IPS-18a (cell line): ENCODE results near the gene MKKS.

ENCODE experiments used
- H3K27ac ChIP-seq: one replicate; pipeline ENCODE4 v1.5.1; 2013; ENCODE audit warnings: low read length
- H3K27me3 ChIP-seq: one replicate; pipeline ENCODE4 v1.6.1; 2013; ENCODE audit warnings: mild to moderate bottlenecking, low read length; ENCODE audit not compliant: control insufficient read depth, insufficient read depth
- H3K36me3 ChIP-seq: one replicate; pipeline ENCODE4 v1.6.1; 2013; ENCODE audit warnings: low read depth, low read length; ENCODE audit not compliant: control insufficient read depth
- H3K4me1 ChIP-seq: one replicate; pipeline ENCODE4 v1.6.1; 2013; ENCODE audit warnings: low read depth, low read length; ENCODE audit not compliant: control insufficient read depth
- H3K4me3 ChIP-seq: one replicate; pipeline ENCODE4 v1.5.1; 2013; ENCODE audit warnings: low read length
- H3K9ac ChIP-seq: one replicate; pipeline ENCODE4 v1.6.1; 2013; ENCODE audit warnings: mild to moderate bottlenecking, low read length, moderate library complexity
- H3K9me3 ChIP-seq: one replicate; pipeline ENCODE4 v1.6.1; 2013; ENCODE audit warnings: low read depth, low read length; ENCODE audit not compliant: control insufficient read depth

MKKS gene

GRCh38 chr20:10376270-10377075 lies 57.5 kb downstream of the MKKS start:
- H3K27me3 ChIP-seq, result no peaks in the 10 kb centered on the region
- H3K4me1 ChIP-seq, result no peaks in the 10 kb centered on the region
- no peaks in the 10 kb centered on the region for H3K36me3 ChIP-seq
- no peak overlapping the region for H3K9ac ChIP-seq
- no peak overlapping the region for H3K27ac ChIP-seq
- no peak overlapping the region for H3K4me3 ChIP-seq
- H3K9me3 ChIP-seq, result peaks cover 4% of the 10 kb centered on the region

- no peaks in the 10 kb centered on the region for H3K27me3 ChIP-seq
- no peak overlapping the region for H3K9ac ChIP-seq
- H3K4me1 ChIP-seq, result no peaks in the 10 kb centered on the region
- no peak overlapping the region for H3K4me3 ChIP-seq
- no peaks in the 10 kb centered on the region for H3K36me3 ChIP-seq
- H3K27ac ChIP-seq, result no peak overlapping the region
- H3K9me3 ChIP-seq, result peaks cover 4% of the 10 kb centered on the region
These were observed 58.8 kb downstream of the MKKS start for GRCh38 chr20:10375191-10375590.

- no peaks in the 10 kb centered on the region for H3K36me3 ChIP-seq
- no peaks in the 10 kb centered on the region for H3K4me1 ChIP-seq
- H3K4me3 ChIP-seq, result no peak overlapping the region
- H3K9ac ChIP-seq, result no peak overlapping the region
- H3K27ac ChIP-seq, result no peak overlapping the region
- H3K9me3 ChIP-seq, result peaks cover 4% of the 10 kb centered on the region
- no peaks in the 10 kb centered on the region for H3K27me3 ChIP-seq
These were observed 60.0 kb downstream of the MKKS start for GRCh38 chr20:10374036-10374435.

GRCh38 chr20:10371467-10371866 lies 62.6 kb downstream of the MKKS start:
- no peaks in the 10 kb centered on the region for H3K4me1 ChIP-seq
- no peaks in the 10 kb centered on the region for H3K27me3 ChIP-seq
- H3K27ac ChIP-seq, result no peak overlapping the region
- no peak overlapping the region for H3K4me3 ChIP-seq
- no peak overlapping the region for H3K9ac ChIP-seq
- no peaks in the 10 kb centered on the region for H3K36me3 ChIP-seq
- peaks cover 4% of the 10 kb centered on the region for H3K9me3 ChIP-seq

GRCh38 chr20:10370091-10370887 lies 63.7 kb downstream of the MKKS start:
- Histone ChIP-seq H3K9ac (no peak overlapping the region), H3K4me3 (no peak overlapping the region), H3K9me3 (no peaks in the 10 kb centered on the region), H3K27ac (no peak overlapping the region), H3K36me3 (no peaks in the 10 kb centered on the region), H3K4me1 (no peaks in the 10 kb centered on the region), H3K27me3 (no peaks in the 10 kb centered on the region)

- no peaks in the 10 kb centered on the region for H3K27me3 ChIP-seq
- no peak overlapping the region for H3K4me3 ChIP-seq
- no peaks in the 10 kb centered on the region for H3K36me3 ChIP-seq
- no peak overlapping the region for H3K9ac ChIP-seq
- H3K9me3 ChIP-seq, result no peaks in the 10 kb centered on the region
- no peak overlapping the region for H3K27ac ChIP-seq
- no peaks in the 10 kb centered on the region for H3K4me1 ChIP-seq
These were observed 64.3 kb downstream of the MKKS start for GRCh38 chr20:10369723-10370090.

GRCh38 chr20:10368702-10369041 lies 65.3 kb downstream of the MKKS start:
- Histone ChIP-seq H3K27ac (no peak overlapping the region), H3K9ac (no peak overlapping the region), H3K4me1 (no peaks in the 10 kb centered on the region), H3K27me3 (no peaks in the 10 kb centered on the region), H3K4me3 (no peak overlapping the region), H3K36me3 (no peaks in the 10 kb centered on the region), H3K9me3 (no peaks in the 10 kb centered on the region)

GRCh38 chr20:10367943-10368701 lies 65.9 kb downstream of the MKKS start:
- Histone ChIP-seq H3K27ac (no peak overlapping the region), H3K36me3 (no peaks in the 10 kb centered on the region), H3K9ac (no peak overlapping the region), H3K27me3 (no peaks in the 10 kb centered on the region), H3K4me3 (no peak overlapping the region), H3K4me1 (no peaks in the 10 kb centered on the region), H3K9me3 (no peaks in the 10 kb centered on the region)

- no peak overlapping the region for H3K9ac ChIP-seq
These were observed 66.4 kb downstream of the MKKS start for GRCh38 chr20:10367693-10367942.

GRCh38 chr20:10366898-10367692 lies 66.9 kb downstream of the MKKS start:
- Histone ChIP-seq H3K9me3 (no peaks in the 10 kb centered on the region), H3K9ac (no peak overlapping the region), H3K4me1 (no peaks in the 10 kb centered on the region), H3K4me3 (no peak overlapping the region), H3K27ac (no peak overlapping the region), H3K27me3 (no peaks in the 10 kb centered on the region), H3K36me3 (no peaks in the 10 kb centered on the region)

More at GRCh38 chr20:10367693-10367942, 66.4 kb downstream of the MKKS start:
- Histone ChIP-seq H3K4me1 (no peaks in the 10 kb centered on the region), H3K36me3 (no peaks in the 10 kb centered on the region), H3K9me3 (no peaks in the 10 kb centered on the region), H3K27me3 (no peaks in the 10 kb centered on the region), H3K27ac (no peak overlapping the region), H3K4me3 (no peak overlapping the region)

- H3K9ac ChIP-seq, result no peak overlapping the region
- no peaks in the 10 kb centered on the region for H3K36me3 ChIP-seq
- no peaks in the 10 kb centered on the region for H3K27me3 ChIP-seq
- H3K27ac ChIP-seq, result no peak overlapping the region
- no peaks in the 10 kb centered on the region for H3K9me3 ChIP-seq
- no peaks in the 10 kb centered on the region for H3K4me1 ChIP-seq
- H3K4me3 ChIP-seq, result no peak overlapping the region
These were observed 71.3 kb downstream of the MKKS start for GRCh38 chr20:10362674-10363073.
